Hepatocyte (in vitro differentiated cells): ENCODE results near the gene CEP112. TPM values are rescaled to one million over a fixed set of nuclear protein-coding genes. Genes with fewer than 3 reads are reported as not detected.

ENCODE experiments used
- DNase-seq: peaks from one replicate; pipeline ENCODE4 v3.0.0-alpha.2; 2016; ENCODE audit warnings: low spot score
- H2AFZ ChIP-seq: fragments of 200-600 bp; sonication (generic); 2 replicates; pipeline ENCODE4 v1.6.0; 2016; ENCODE audit warnings: antibody characterized with exemption, mild to moderate bottlenecking
- H3K27ac ChIP-seq: fragments of 200-600 bp; sonication (generic); 2 replicates; pipeline ENCODE4 v1.5.1; 2016; ENCODE audit warnings: mild to moderate bottlenecking
- H3K27me3 ChIP-seq: fragments of 200-600 bp; sonication (generic); 2 replicates; pipeline ENCODE4 v1.6.1; 2016
- H3K36me3 ChIP-seq: fragments of 200-600 bp; sonication (generic); replicated peaks from 2 replicates; pipeline ENCODE4 v1.5.1; 2016; ENCODE audit warnings: low read depth; ENCODE audit not compliant: insufficient read depth
- H3K4me1 ChIP-seq: fragments of 200-600 bp; sonication (generic); 2 replicates; pipeline ENCODE4 v1.5.1; 2016; ENCODE audit warnings: mild to moderate bottlenecking, moderate library complexity; ENCODE audit not compliant: insufficient read depth
- H3K4me2 ChIP-seq: fragments of 200-600 bp; sonication (generic); 2 replicates; pipeline ENCODE4 v1.6.0; 2016
- H3K4me3 ChIP-seq: fragments of 200-600 bp; sonication (generic); 2 replicates; pipeline ENCODE4 v1.5.1; 2016; ENCODE audit warnings: mild to moderate bottlenecking
- H3K79me2 ChIP-seq: fragments of 200-600 bp; sonication (generic); 2 replicates; pipeline ENCODE4 v1.6.0; 2017; ENCODE audit warnings: mild to moderate bottlenecking
- H3K9me2 ChIP-seq: fragments of 200-600 bp; sonication (generic); replicated peaks from 2 replicates; pipeline ENCODE4 v1.6.0; 2017; ENCODE audit warnings: mild to moderate bottlenecking; ENCODE audit not compliant: insufficient read depth
- H3K9me3 ChIP-seq: fragments of 200-600 bp; sonication (generic); 2 replicates; pipeline ENCODE4 v1.5.1; 2016; ENCODE audit warnings: low read depth, mild to moderate bottlenecking
- H4K20me1 ChIP-seq: fragments of 200-600 bp; sonication (generic); 2 replicates; pipeline ENCODE4 v1.6.0; 2016; ENCODE audit warnings: mild to moderate bottlenecking; ENCODE audit not compliant: insufficient read depth, poor library complexity, severe bottlenecking
- CTCF ChIP-seq: fragments of 200-600 bp; sonication (generic); IDR thresholded peaks from 2 replicates; pipeline ENCODE4 v1.5.1; 2016; ENCODE audit warnings: antibody characterized with exemption, mild to moderate bottlenecking; ENCODE audit not compliant: poor library complexity
- EZH2 ChIP-seq: fragments of 200-600 bp; sonication (generic); IDR thresholded peaks from 2 replicates; pipeline ENCODE4 v1.6.1; 2016; ENCODE audit warnings: antibody characterized with exemption, mild to moderate bottlenecking, borderline replicate concordance
- EZH2phosphoT487 ChIP-seq: fragments of 200-600 bp; sonication (generic); IDR thresholded peaks from one replicate; pipeline ENCODE4 v1.6.1; 2018; ENCODE audit warnings: antibody characterized with exemption, mild to moderate bottlenecking, low read depth, moderate library complexity; ENCODE audit not compliant: unreplicated experiment, severe bottlenecking
- WGBS: methylation state at CpG from one replicate; pipeline ENCODE4 v1.1.6; 2016; ENCODE audit warnings: low lambda C conversion rate; ENCODE audit errors: missing lambda C conversion rate; 5-methylcytosine and 5-hydroxymethylcytosine counted together
- polyA plus RNA-seq: library from polyadenylated mRNA; unstranded; fragments of >200 nt; fragmentation: Nextera tagmentation; extraction: Ambion mirVana; gene quantifications from 2 replicates; pipeline ENCODE4 v1.2.1, GENCODE V29; 2016
- total RNA-seq: library from RNA; depleted of rRNA; stranded (reverse); fragments of >200 nt; gene quantifications from 2 replicates; pipeline ENCODE4 v1.2.3, GENCODE V29; 2014

Gene CEP112
- total and polyA plus RNA-seq, 2 experiments from 2014 or later = 7.1 to 9.7 TPM

GRCh38 chr17:65743308-65743655, 448.7 kb downstream of the CEP112 start:
- TF ChIP-seq EZH2 = no peak
- TF ChIP-seq CTCF = no peak
- TF ChIP-seq EZH2phosphoT487 = no peak
- WGBS = 41% methylated on average over 1 of the region's 1 CpG
- Histone ChIP-seq H3K9me2 (no peaks in the 10 kb centered on the region), H3K36me3 (no peaks in the 10 kb centered on the region), H4K20me1 (no peaks in the 10 kb centered on the region), H3K4me3 (no peak overlapping the region), H3K4me1 (no peaks in the 10 kb centered on the region), H2AFZ (no peak overlapping the region), H3K4me2 (no peak overlapping the region), H3K27ac (no peak overlapping the region), H3K9me3 (no peaks in the 10 kb centered on the region), H3K27me3 (no peaks in the 10 kb centered on the region), H3K79me2 (no peaks in the 10 kb centered on the region)
- DNase-seq = no peak

GRCh38 chr17:65742403-65743307, 449.3 kb downstream of the CEP112 start:
- no peaks in the 10 kb centered on the region for H3K9me3 ChIP-seq
- TF ChIP-seq CTCF = no peak
- TF ChIP-seq EZH2phosphoT487 = no peak
- DNase-seq = no peak
- no peaks in the 10 kb centered on the region for H3K27me3 ChIP-seq
- H4K20me1 ChIP-seq = no peaks in the 10 kb centered on the region
- H3K36me3 ChIP-seq = no peaks in the 10 kb centered on the region
- no peak overlapping the region for H2AFZ ChIP-seq
- H3K4me2 ChIP-seq = no peak overlapping the region
- H3K9me2 ChIP-seq = no peaks in the 10 kb centered on the region
- H3K79me2 ChIP-seq = no peaks in the 10 kb centered on the region
- no peaks in the 10 kb centered on the region for H3K4me1 ChIP-seq
- H3K4me3 ChIP-seq = no peak overlapping the region
- no peak overlapping the region for H3K27ac ChIP-seq
- WGBS = 65% methylated on average over 6 of the region's 6 CpGs

- 86% methylated on average over 1 of the region's 1 CpG for WGBS
- no peak overlapping the region for H2AFZ ChIP-seq
- H4K20me1 ChIP-seq = no peaks in the 10 kb centered on the region
- H3K36me3 ChIP-seq = no peaks in the 10 kb centered on the region
- no peak for DNase-seq
- no peaks in the 10 kb centered on the region for H3K79me2 ChIP-seq
- H3K4me1 ChIP-seq = no peaks in the 10 kb centered on the region
- TF ChIP-seq EZH2phosphoT487 (no peak), CTCF (no peak), EZH2 (no peak)
- H3K9me3 ChIP-seq = no peaks in the 10 kb centered on the region
- H3K27ac ChIP-seq = no peak overlapping the region
- H3K4me3 ChIP-seq = no peak overlapping the region
- no peaks in the 10 kb centered on the region for H3K9me2 ChIP-seq
- no peaks in the 10 kb centered on the region for H3K27me3 ChIP-seq
- no peak overlapping the region for H3K4me2 ChIP-seq
Observed at GRCh38 chr17:65741710-65742109, 450.2 kb downstream of the CEP112 start.
